Measurements from ENCODE around the gene BATF.

Gene BATF

GRCh38 chr14:75563931-75564330, 41.7 kb downstream of the BATF start:
- no peak for DNase-seq

- no peak for DNase-seq
These were observed 42.8 kb downstream of the BATF start for GRCh38 chr14:75565056-75565455.

GRCh38 chr14:75566321-75566720, 44.1 kb downstream of the BATF start:
- no peak for DNase-seq

- DNase-seq, result no peak
These were observed 44.5 kb downstream of the BATF start for GRCh38 chr14:75566752-75567151.

GRCh38 chr14:75568140-75568539, 45.9 kb downstream of the BATF start:
- DNase-seq, result no peak

- no peak for DNase-seq
These were observed 46.5 kb downstream of the BATF start for GRCh38 chr14:75568791-75569190.

GRCh38 chr14:75570797-75571196, 48.5 kb downstream of the BATF start:
- no peak for DNase-seq

- no peak for DNase-seq
These were observed 49.8 kb downstream of the BATF start for GRCh38 chr14:75572104-75572503.

GRCh38 chr14:75577090-75577489, 54.8 kb downstream of the BATF start:
- DNase-seq, result no peak

- peak; percentile 31 for DNase-seq
These were observed 55.4 kb downstream of the BATF start for GRCh38 chr14:75577729-75578101.

GRCh38 chr14:75578102-75578785, 56.0 kb downstream of the BATF start, which contains the start of gene FLVCR2:
Gene FLVCR2, plus strand, starts transcription at chr14:75578620. Its CDS starts 353 bp downstream, at chr14:75578973.
- no peak for DNase-seq

GRCh38 chr14:75578786-75579337, 56.6 kb downstream of the BATF start:
- DNase-seq, result no peak

GRCh38 chr14:75579338-75579864, 57.1 kb downstream of the BATF start:
- no peak for DNase-seq

GRCh38 chr14:75579882-75580281, 57.6 kb downstream of the BATF start:
- DNase-seq, result no peak

- DNase-seq, result no peak
These were observed 65.1 kb downstream of the BATF start for GRCh38 chr14:75587388-75587787.

GRCh38 chr14:75589931-75590330, 67.7 kb downstream of the BATF start:
- no peak for DNase-seq

GRCh38 chr14:75591331-75591946, 69.2 kb downstream of the BATF start:
- no peak for DNase-seq

GRCh38 chr14:75591987-75592575, 69.8 kb downstream of the BATF start:
- no peak for DNase-seq

GRCh38 chr14:75595226-75595625, 73.0 kb downstream of the BATF start:
- no peak for DNase-seq

Measured in DMS153 (cell line).